ENCODE results near the gene UBN1.

DNA sequence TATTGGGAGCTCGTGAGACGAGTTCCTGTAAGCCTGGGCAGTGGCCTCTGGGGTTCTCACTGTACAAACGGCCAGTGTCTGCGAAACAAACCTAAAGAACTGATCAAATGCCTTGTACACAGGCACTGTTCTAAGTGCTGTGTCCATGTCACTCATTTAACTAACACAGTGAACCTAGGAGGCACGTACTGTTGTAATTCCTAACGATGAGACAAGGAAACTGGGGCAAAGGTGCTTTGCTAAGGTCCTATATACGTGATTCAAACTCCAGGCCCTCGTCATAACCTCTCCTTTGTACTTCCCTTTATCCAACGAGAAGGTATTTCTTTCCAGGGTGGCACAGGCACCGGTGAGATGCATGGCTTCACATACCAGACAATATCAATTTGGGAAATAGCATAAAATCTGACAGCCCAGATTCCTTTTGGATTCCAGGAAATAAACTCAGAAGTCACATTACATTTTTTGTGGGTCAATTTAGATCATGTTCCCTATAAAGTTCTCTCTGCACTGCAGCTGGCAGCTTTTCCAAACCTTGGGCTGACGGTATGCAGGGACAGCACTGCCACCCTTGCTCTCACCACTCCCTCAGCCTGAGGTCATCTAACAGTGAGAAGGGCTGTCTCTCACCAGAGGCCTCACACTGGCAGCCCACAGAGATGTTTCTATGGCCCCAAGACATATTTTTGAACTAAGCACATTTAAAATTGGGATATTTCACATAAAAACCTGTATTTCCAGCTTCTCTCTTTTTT lies 18.5 kb upstream of the UBN1 start:
- TF ChIP-seq POLR2AphosphoS5 (IDR thresholded peaks at IDR 0.05; ENCODE audit: low read depth, low read length) (no peak), TAF1 (IDR thresholded peaks at IDR 0.05; ENCODE audit: borderline replicate concordance, insufficient read depth, low read length) (no peak), SIN3A (IDR thresholded peaks at IDR 0.05; ENCODE audit: borderline replicate concordance, insufficient read depth, low read length) (no peak)
- TF ChIP-seq, protein P1, sequence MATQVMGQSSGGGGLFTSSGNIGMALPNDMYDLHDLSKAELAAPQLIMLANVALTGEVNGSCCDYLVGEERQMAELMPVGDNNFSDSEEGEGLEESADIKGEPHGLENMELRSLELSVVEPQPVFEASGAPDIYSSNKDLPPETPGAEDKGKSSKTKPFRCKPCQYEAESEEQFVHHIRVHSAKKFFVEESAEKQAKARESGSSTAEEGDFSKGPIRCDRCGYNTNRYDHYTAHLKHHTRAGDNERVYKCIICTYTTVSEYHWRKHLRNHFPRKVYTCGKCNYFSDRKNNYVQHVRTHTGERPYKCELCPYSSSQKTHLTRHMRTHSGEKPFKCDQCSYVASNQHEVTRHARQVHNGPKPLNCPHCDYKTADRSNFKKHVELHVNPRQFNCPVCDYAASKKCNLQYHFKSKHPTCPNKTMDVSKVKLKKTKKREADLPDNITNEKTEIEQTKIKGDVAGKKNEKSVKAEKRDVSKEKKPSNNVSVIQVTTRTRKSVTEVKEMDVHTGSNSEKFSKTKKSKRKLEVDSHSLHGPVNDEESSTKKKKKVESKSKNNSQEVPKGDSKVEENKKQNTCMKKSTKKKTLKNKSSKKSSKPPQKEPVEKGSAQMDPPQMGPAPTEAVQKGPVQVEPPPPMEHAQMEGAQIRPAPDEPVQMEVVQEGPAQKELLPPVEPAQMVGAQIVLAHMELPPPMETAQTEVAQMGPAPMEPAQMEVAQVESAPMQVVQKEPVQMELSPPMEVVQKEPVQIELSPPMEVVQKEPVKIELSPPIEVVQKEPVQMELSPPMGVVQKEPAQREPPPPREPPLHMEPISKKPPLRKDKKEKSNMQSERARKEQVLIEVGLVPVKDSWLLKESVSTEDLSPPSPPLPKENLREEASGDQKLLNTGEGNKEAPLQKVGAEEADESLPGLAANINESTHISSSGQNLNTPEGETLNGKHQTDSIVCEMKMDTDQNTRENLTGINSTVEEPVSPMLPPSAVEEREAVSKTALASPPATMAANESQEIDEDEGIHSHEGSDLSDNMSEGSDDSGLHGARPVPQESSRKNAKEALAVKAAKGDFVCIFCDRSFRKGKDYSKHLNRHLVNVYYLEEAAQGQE (IDR thresholded peaks at IDR 0.05; ENCODE audit: insufficient read depth in 1 of 2, low read depth in 2 of 2, low read length in 2 of 2), result no peak

Data from PFSK-1 (cell line).